Activated B cell treated with CpG ODN at 0.5 μM for 24 hours (primary cell): Measurements from ENCODE around the gene CTNNA1. TPM values are rescaled to one million over a fixed set of nuclear protein-coding genes. Genes with fewer than 3 reads are reported as not detected.

ENCODE experiments used
- ATAC-seq: fragments of 200-7000 bp; cut with Tn5 transposase; one replicate; pipeline ENCODE4 v1.10.0; 2021; ENCODE audit warnings: low read depth, mild to moderate bottlenecking, moderate library complexity
- CTCF ChIA-PET: fragments of 350-600 bp; sonication (Branson Sonifier 250); formaldehyde crosslinking; loops from one replicate; lab custom pipeline; 2021; ENCODE audit warnings: antibody characterized with exemption; lab: Charles Lee
- POLR2A ChIA-PET: fragments of 350-600 bp; sonication (Branson Sonifier 250); formaldehyde crosslinking; loops from one replicate; lab custom pipeline; 2021; ENCODE audit warnings: antibody characterized with exemption; lab: Charles Lee
- DNase-seq: peaks from one replicate; pipeline ENCODE4 v3.0.0; 2022
- H3K27ac Mint-ChIP-seq: one replicate; pipeline ENCODE4 v1.8.0; 2020; ENCODE audit warnings: mixed read lengths
- H3K27me3 Mint-ChIP-seq: one replicate; pipeline ENCODE4 v1.8.0; 2021; ENCODE audit warnings: mixed read lengths
- H3K36me3 Mint-ChIP-seq: one replicate; pipeline ENCODE4 v1.8.0; 2021; ENCODE audit warnings: low read depth, mixed read lengths
- H3K4me1 Mint-ChIP-seq: one replicate; pipeline ENCODE4 v1.8.0; 2021; ENCODE audit warnings: mixed read lengths
- H3K4me3 Mint-ChIP-seq: one replicate; pipeline ENCODE4 v1.8.0; 2020; ENCODE audit warnings: mild to moderate bottlenecking, mixed read lengths
- H3K9me3 Mint-ChIP-seq: one replicate; pipeline ENCODE4 v1.8.0; 2020; ENCODE audit warnings: mixed read lengths
- intact Hi-C: fragments of 100-400 bp; cut with micrococcal nuclease; formaldehyde crosslinking; loops from one replicate; pipeline ENCODE4 v1.15.1; 2024
- total RNA-seq: library from RNA; stranded (reverse); gene quantifications from 2 replicates; pipeline ENCODE4 v1.2.3, GENCODE V29; 2022
- TF ChIP-seq, protein P1 (sequence below): fragments of 200-600 bp; IDR thresholded peaks from one replicate; pipeline ENCODE4 v1.8.0; 2022; ENCODE audit warnings: antibody characterized with exemption, mild to moderate bottlenecking

CTNNA1 gene
- total RNA-seq, 1 donor from 2014 or later = 76.0 TPM

DNA sequence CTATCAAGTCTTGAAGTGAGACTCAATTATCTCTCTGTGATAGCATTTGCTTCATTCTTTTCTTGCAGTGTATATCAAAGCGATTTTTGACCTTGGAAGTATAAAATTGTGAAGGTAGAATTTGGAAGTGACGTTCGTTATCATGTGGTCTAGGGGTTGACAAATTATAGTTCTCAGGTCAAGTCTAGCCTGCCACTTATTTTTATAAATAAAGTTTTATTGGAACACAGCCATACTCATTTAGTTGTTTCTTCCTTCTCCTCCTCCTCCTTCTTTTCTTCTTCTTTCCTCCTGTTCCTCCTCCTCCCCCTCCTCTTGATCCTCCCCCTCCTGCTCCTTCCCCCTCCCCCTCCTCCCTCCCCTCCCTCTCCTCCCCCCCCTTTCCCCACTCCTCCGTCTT, 83.9 kb downstream of the CTNNA1 start:
- ChIA-PET CTCF (no interaction called here), POLR2A (no interaction called here)
- DNase-seq (no peak), ATAC-seq (no peak)
- TF ChIP-seq, protein P1, sequence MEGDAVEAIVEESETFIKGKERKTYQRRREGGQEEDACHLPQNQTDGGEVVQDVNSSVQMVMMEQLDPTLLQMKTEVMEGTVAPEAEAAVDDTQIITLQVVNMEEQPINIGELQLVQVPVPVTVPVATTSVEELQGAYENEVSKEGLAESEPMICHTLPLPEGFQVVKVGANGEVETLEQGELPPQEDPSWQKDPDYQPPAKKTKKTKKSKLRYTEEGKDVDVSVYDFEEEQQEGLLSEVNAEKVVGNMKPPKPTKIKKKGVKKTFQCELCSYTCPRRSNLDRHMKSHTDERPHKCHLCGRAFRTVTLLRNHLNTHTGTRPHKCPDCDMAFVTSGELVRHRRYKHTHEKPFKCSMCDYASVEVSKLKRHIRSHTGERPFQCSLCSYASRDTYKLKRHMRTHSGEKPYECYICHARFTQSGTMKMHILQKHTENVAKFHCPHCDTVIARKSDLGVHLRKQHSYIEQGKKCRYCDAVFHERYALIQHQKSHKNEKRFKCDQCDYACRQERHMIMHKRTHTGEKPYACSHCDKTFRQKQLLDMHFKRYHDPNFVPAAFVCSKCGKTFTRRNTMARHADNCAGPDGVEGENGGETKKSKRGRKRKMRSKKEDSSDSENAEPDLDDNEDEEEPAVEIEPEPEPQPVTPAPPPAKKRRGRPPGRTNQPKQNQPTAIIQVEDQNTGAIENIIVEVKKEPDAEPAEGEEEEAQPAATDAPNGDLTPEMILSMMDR = no peak
- Mint-ChIP-seq H3K27ac (no peak overlapping the region), H3K4me3 (no peak overlapping the region), H3K27me3 (no peaks in the 10 kb centered on the region), H3K4me1 (peaks cover 5% of the 10 kb centered on the region), H3K9me3 (no peaks in the 10 kb centered on the region), H3K36me3 (peaks cover 2% of the 10 kb centered on the region)
- intact Hi-C loops = no loop called here

DNA sequence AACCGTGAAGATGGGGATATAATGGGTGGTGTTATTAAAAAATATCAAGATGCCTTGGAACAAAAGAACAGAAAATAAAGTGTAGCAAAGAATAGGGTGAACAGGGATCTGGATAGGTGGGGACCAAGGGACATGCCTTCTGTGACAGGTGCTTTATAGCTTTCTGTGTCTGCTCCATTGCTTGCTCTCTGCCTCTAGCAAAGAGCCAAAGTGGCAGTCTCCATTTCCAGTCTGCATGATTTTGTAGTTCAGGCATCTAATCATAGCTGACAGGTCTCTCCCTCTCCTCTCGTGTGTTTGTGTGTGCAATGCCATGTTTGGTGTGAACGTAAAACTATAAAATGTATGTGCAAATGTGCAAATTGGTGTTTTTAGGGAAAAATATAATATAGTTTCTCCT, 86.9 kb downstream of the CTNNA1 start:
- no peaks in the 10 kb centered on the region for H3K9me3 Mint-ChIP-seq
- DNase-seq (no peak), ATAC-seq (no peak)
- no peak overlapping the region for H3K27ac Mint-ChIP-seq
- TF ChIP-seq, protein P1 = no peak
- intact Hi-C loops = no loop called here
- peaks cover 2% of the 10 kb centered on the region for H3K36me3 Mint-ChIP-seq
- peaks cover 4% of the 10 kb centered on the region for H3K4me1 Mint-ChIP-seq
- POLR2A ChIA-PET = no interaction called here
- H3K4me3 Mint-ChIP-seq = no peak overlapping the region
- no peaks in the 10 kb centered on the region for H3K27me3 Mint-ChIP-seq
- CTCF ChIA-PET = no interaction called here

DNA sequence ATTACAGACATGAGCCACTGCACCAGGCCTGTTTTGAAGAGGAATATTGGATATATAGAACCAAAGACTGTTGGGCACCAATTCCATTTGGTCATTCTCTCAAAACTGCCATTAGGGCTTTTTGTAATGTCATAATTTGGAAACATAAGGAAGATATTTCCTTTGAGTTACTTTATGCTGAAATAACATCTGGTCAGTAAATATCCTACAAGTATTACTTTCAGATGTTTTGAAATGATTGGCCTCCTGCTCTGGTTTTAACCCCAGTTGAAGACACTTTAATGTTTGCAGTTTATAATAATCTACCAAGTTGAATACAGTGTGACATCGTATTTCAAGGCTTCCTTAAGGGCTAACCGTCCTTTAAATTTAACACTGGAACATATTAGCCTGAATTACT, 88.3 kb downstream of the CTNNA1 start:
- CTCF ChIA-PET = no interaction called here
- intact Hi-C loops = no loop called here
- Mint-ChIP-seq H3K36me3 (peaks cover 7% of the 10 kb centered on the region), H3K9me3 (no peaks in the 10 kb centered on the region), H3K4me1 (peaks cover 4% of the 10 kb centered on the region), H3K27me3 (no peaks in the 10 kb centered on the region), H3K4me3 (no peak overlapping the region), H3K27ac (no peak overlapping the region)
- ATAC-seq (no peak), DNase-seq (no peak)
- TF ChIP-seq, protein P1 = no peak
- POLR2A ChIA-PET = no interaction called here

DNA sequence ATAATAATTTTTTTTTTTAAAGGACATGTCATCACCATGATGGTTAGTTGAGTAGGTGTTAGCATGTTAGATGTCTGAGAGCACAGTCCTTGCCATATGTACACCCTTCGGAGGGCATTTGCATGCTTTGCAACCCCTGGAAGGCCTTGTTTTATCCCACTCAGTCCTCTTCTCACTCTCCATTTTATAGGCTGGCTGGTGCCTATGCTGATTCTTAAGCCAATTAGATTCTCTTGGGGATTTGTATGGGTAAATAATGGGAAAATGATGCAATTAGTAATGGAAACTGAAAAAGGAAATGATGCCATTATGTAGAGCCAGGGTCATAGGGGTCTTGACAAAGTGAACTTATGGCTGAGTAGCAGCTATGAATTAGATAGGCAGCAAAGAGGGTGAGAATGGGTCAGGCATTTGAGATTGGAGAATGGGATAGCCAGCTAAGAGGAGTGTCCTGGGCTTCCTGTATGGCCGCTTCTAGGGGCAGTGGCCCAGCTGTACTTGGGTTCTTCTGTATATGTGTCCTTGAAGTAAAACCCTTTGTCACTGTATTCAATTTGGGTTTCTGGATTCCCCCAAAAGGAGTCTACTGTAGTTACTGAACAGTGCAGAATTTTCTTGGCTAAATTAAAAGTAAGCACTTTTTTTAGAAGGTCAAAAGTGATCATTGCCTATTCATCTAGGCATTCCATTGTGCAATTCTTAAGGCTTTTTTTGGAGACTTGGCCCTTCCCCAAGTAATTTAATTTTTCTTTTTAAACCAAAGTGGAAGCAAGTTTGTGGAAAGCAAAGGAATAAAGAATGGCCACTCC, 90.3 kb downstream of the CTNNA1 start:
- POLR2A ChIA-PET = no interaction called here

DNA sequence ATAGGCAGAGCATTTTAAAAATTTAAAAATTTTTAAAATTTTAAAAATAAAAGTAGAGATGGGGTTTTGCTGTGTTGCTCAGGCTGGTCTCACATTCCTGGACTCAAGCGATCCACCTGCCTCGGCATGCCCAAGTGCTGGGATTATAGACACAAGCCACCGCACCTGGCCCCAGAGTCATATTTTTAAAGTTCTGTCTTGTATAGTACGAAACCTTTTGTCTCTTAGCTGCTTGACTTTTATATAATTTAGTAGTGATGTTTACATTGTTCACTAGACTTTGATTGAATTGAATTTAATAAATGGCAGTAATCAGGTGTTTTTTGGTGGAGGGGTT, 90.9 kb downstream of the CTNNA1 start:
- Mint-ChIP-seq H3K4me1 (peaks cover 7% of the 10 kb centered on the region), H3K9me3 (no peaks in the 10 kb centered on the region), H3K27me3 (no peaks in the 10 kb centered on the region), H3K36me3 (peaks cover 5% of the 10 kb centered on the region), H3K4me3 (no peak overlapping the region), H3K27ac (no peak overlapping the region)
- DNase-seq (no peak), ATAC-seq (no peak)
- ChIA-PET CTCF (no interaction called here), POLR2A (no interaction called here)
- TF ChIP-seq, protein P1 = no peak
- intact Hi-C loops = no loop called here

More for the DNA sequence above, 90.3 kb downstream of the CTNNA1 start:
- Mint-ChIP-seq H3K9me3 (no peaks in the 10 kb centered on the region), H3K4me3 (no peak overlapping the region), H3K4me1 (peaks cover 6% of the 10 kb centered on the region), H3K36me3 (peaks cover 5% of the 10 kb centered on the region), H3K27me3 (no peaks in the 10 kb centered on the region), H3K27ac (no peak overlapping the region)
- TF ChIP-seq, protein P1 = no peak
- intact Hi-C loops = no loop called here
- DNase-seq = no peak
- no peak for ATAC-seq
- CTCF ChIA-PET = no interaction called here
